Measurements from ENCODE around the gene CDH20. TPM values are rescaled to one million over a fixed set of nuclear protein-coding genes. Genes with fewer than 3 reads are reported as not detected.

Gene CDH20
- total and polyA plus RNA-seq, 2 of the 13 experiments (the other 11 are each of a cell fraction or from before 2014, with no cell fraction given) = not detected

DNA sequence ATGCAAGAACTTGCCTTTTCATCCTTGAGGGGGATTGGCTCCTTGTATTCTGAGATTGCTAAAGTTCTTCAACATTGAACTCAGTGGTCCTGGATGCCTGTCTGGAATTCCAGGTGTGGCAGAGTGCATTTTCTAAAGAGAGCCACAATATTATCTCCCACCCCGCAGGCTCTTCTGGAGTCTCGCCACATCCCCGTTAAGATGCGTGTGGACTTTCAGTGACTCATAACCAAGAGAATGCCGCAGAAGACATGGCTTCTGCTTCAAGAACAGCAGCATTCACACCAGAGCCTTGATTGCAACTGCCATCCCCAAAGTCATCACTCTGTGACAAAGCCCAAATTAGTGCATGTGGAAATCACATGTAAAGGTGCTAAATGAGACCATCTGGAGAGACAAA is 142.7 kb downstream of the CDH20 start:
- no peak for TF ChIP-seq SNAI1 (CRISPR knock-in tag; IDR thresholded peaks at IDR 0.05; ENCODE audit: borderline replicate concordance)
- TF ChIP-seq BORCS8-MEF2B (CRISPR knock-in tag; IDR thresholded peaks at IDR 0.05) = no peak
- TF ChIP-seq, protein P1, sequence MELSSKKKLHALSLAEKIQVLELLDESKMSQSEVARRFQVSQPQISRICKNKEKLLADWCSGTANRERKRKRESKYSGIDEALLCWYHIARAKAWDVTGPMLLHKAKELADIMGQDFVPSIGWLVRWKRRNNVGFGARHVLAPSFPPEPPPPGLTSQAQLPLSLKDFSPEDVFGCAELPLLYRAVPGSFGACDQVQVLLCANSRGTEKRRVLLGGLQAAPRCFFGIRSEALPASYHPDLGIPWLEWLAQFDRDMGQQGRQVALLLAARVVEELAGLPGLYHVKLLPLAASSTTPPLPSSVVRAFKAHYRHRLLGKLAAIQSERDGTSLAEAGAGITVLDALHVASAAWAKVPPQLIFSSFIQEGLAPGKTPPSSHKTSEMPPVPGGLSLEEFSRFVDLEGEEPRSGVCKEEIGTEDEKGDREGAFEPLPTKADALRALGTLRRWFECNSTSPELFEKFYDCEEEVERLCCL (CRISPR knock-in tag; IDR thresholded peaks at IDR 0.05; ENCODE audit: borderline replicate concordance) = no peak
- TF ChIP-seq SRY (CRISPR knock-in tag; IDR thresholded peaks at IDR 0.05) = no peak
- no peak for TF ChIP-seq HIVEP1 (CRISPR knock-in tag; IDR thresholded peaks at IDR 0.05)
- TF ChIP-seq MED1 (CRISPR knock-in tag; IDR thresholded peaks at IDR 0.05) = no peak
- no peak for TF ChIP-seq HMG20A (CRISPR knock-in tag; IDR thresholded peaks at IDR 0.05; ENCODE audit: borderline replicate concordance)
- TF ChIP-seq SRF (IDR thresholded peaks at IDR 0.05; ENCODE audit: low read depth, low read length) = no peak
- TF ChIP-seq BRCA1 (CRISPR knock-in tag; IDR thresholded peaks at IDR 0.05) = no peak
- TF ChIP-seq, protein P2, sequence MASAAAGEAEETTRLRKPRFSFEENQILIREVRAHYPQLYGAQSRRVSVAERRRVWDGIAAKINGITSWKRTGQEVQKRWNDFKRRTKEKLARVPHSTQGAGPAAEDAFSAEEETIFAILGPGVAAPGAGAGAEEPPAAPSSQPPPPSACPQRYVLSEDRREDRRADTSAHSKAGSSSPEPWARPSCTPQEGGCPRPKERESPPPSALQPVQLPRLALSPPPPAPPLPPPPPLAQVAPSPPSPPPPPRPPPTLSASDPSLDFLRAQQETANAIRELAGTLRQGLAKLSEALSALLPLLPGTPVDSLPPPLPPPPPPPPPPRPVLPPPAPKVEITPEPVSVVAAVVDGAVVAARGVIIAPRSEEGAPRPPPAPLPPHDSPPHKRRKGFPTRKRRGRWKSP (CRISPR knock-in tag; IDR thresholded peaks at IDR 0.05) = no peak
- TF ChIP-seq, protein P3, sequence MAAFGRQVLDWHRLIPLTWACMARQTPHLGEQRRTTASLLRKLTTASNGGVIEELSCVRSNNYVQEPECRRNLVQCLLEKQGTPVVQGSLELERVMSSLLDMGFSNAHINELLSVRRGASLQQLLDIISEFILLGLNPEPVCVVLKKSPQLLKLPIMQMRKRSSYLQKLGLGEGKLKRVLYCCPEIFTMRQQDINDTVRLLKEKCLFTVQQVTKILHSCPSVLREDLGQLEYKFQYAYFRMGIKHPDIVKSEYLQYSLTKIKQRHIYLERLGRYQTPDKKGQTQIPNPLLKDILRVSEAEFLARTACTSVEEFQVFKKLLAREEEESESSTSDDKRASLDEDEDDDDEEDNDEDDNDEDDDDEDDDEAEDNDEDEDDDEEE (CRISPR knock-in tag; IDR thresholded peaks at IDR 0.05) = no peak
- no peak for TF ChIP-seq ZNF33B (CRISPR knock-in tag; IDR thresholded peaks at IDR 0.05)
- TF ChIP-seq MIER3 (CRISPR knock-in tag; IDR thresholded peaks at IDR 0.05; ENCODE audit: borderline replicate concordance) = no peak
- intact Hi-C loops (cut with micrococcal nuclease; ENCODE audit: unreplicated experiment) (no loop called here), in situ Hi-C loops (cut with HindIII; ENCODE audit: extremely low pct_ligation_motif_present, low pct_unique_long_range_greater_than_20kb) (no loop called here)
- H3K27ac ChIP-seq (ENCODE audit: extremely low read length, insufficient read depth, low read length) = no peak overlapping the region
- H3K4me3 ChIP-seq (replicated peaks in 1 of 3; ENCODE audit: insufficient read depth in 1 of 3, low read depth in 2 of 3, low read length in 3 of 3) = no peak overlapping the region
- 5% methylated on average over 5 of the region's 5 CpGs for WGBS (ENCODE audit: low lambda C conversion rate)
- H2AFZ ChIP-seq (ENCODE audit: low read length) = no peak overlapping the region
- FAIRE-seq (no peak), ATAC-seq (no peak), DNase-seq (ENCODE audit: low spot score) (no peak)
- ChIA-PET POLR2A (no interaction called here), CTCF (ENCODE audit: low intra/inter-chr PET ratio, low total read pairs) (no interaction called here)
- no TSS peak for BruUV-seq (replicated peaks)
- no peak overlapping the region for H3K4me2 ChIP-seq (ENCODE audit: low read depth, low read length)
- H3K9ac ChIP-seq (ENCODE audit: insufficient read depth, low read depth, low read length) = no peak overlapping the region
- no peaks in the 10 kb centered on the region for H3K9me3 ChIP-seq (ENCODE audit: low read length)
- no peaks in the 10 kb centered on the region for H4K20me1 ChIP-seq (ENCODE audit: insufficient read depth, low read length)
- H3K36me3 ChIP-seq (replicated peaks in 1 of 2; ENCODE audit: control insufficient read depth in 1 of 2, insufficient read depth in 2 of 2, low read length in 2 of 2) = no peaks in the 10 kb centered on the region
- H3K79me2 ChIP-seq (ENCODE audit: insufficient read depth, low read length) = no peaks in the 10 kb centered on the region
- H3K27me3 ChIP-seq (ENCODE audit: control insufficient read depth in 1 of 2, insufficient read depth in 2 of 2, low read length in 2 of 2) = peaks cover 0 to 11% of the 10 kb centered on the region in 2 experiments; a peak in 1 of 5 replicates
- no peaks in the 10 kb centered on the region for H3K4me1 ChIP-seq (ENCODE audit: insufficient read depth, low read length)
